Renal cortical epithelial cell (primary cell): ENCODE measurements around the gene KIAA0232. TPM values are rescaled to one million over a fixed set of nuclear protein-coding genes. Genes with fewer than 3 reads are reported as not detected.
"Not testable (repeated sequence)": the region's sequence is repeated elsewhere in the genome, so short reads cannot be mapped to it uniquely, and the experiment has no call there.

Experiments used
- DNase-seq: peaks from one replicate; pipeline ENCODE4 v3.0.0-alpha.2; 2011; ENCODE audit warnings: low read depth
- total RNA-seq: library from RNA; depleted of rRNA; stranded (reverse); fragments of >200 nt; gene quantifications from 2 replicates; pipeline ENCODE4 v1.2.3, GENCODE V29; 2014

Gene KIAA0232
- total RNA-seq, 1 donor from 2014 or later = 59.4 TPM

GRCh38 chr4:6775746-6776145, 6.8 kb upstream of the KIAA0232 start:
- no peak for DNase-seq

DNA sequence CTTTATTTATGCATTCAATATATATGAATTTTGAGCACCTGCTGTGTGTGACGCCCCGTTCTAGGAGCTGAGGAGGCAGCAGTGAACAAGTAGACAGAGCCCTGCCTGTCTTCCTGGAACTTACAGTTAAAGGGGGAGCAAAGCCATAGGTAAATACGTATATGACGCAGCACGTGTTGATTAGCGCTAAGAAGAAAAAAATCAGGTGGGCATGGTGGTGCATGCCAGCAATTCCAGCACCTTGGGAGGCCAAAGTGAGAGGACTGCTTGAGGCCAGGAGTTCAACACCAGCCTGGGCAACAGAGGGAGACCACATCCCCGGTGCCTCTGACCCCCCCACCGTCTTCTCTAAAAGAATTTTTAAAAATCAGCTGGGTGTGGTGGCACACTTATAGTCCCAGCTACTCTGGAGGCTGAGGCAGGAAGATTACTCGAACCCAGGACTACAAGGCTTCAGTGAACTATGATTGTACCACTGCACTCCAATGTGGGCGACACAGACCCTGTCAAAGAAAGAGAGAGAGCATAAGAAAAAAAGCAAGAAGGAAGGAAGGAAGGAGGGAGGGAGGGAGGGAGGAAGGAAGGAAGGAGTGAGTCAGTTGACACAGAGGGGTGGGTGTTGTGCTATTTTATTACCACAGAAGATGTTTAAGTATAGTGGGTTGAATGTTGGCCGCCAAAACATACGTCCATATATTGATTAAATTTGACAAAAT, 5.4 kb upstream of the KIAA0232 start:
- no peak for DNase-seq

GRCh38 chr4:6777636-6778281, 4.8 kb upstream of the KIAA0232 start:
- no peak for DNase-seq

- no peak for DNase-seq
Measured at GRCh38 chr4:6778435-6778834, 4.1 kb upstream of the KIAA0232 start.

DNA sequence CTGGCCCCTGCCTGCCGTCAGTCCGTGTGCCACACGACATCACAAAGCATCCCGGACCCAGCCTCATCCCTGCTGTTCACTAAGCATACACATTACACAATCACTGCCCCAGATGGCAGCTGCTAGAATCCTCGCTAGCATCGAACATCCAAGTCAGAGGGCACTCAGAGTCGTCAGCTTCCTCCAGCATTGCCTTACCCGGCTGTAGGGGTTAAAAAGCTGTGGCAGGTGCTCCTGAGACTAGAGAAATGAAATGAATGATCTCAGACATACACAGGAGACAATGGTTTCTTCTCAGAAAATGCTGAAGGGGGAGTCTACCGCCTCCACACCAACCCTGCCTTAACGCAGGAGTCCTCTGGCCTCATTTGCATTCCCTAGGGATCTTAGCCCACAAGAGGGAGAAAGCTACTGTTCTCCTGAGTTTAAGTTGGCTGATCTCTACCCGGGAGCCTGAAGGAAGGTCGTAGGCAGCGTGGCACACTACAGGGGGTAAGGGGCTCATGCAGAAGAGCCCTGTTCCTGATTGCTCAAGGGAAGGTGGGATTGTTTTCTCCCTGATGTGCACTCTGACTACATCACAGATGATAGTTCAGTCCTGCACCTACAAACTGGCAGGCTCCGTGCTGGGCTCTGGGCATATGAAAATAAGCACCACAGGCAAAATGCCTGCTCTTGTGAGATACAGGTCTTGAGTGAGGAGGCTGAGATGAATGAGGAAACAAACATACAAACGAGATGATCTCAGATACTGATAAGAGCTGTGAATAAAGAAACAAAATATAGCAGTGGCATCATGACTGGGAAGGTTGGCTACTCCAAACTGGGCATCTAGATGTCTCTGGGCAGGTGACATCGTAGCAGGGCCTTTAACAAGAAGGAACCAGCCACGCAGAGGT, 2.6 kb upstream of the KIAA0232 start:
- no peak for DNase-seq

DNA sequence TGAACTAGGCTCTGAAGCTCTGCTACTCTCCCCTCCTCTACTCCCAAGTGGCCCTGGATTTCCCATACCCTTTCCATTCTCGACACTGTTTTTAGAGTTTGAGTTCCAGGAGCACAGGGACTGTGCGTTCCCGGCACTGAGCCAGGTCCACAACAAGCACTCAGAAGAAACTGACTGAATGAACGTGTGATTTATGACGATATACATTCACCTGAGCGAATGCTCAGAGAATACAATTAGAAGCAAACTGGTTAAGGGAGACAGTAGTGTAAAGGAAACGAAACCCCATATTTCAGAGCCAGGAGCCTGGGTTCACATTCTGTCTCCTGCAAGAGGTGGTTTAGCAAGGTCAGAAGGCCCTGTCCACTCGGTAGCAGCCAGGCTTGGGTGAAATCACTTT, 1.4 kb upstream of the KIAA0232 start:
- no peak for DNase-seq

GRCh38 chr4:6781561-6781960, 966 bp upstream of the KIAA0232 start:
- DNase-seq = no peak

DNA sequence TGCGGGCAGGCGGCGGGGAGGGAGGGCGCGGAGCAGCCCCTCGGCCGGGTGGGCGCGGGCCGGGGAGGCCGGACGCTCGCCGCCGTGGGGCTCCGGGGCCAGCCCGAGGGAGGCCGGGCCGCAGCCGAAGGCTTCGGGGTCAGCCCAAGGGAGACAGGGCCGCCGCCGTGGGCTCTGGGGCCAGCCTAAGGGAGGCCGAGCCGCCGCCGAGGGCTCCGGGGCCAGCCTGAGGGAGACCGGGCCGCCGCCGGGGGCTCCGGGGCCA, 251 bp downstream of the KIAA0232 start:
- no peak for DNase-seq

GRCh38 chr4:6783111-6783981, 819 bp downstream of the KIAA0232 start:
- peak; percentile 46 for DNase-seq

GRCh38 chr4:6785572-6785925, 3.0 kb downstream of the KIAA0232 start:
- no peak for DNase-seq

DNA sequence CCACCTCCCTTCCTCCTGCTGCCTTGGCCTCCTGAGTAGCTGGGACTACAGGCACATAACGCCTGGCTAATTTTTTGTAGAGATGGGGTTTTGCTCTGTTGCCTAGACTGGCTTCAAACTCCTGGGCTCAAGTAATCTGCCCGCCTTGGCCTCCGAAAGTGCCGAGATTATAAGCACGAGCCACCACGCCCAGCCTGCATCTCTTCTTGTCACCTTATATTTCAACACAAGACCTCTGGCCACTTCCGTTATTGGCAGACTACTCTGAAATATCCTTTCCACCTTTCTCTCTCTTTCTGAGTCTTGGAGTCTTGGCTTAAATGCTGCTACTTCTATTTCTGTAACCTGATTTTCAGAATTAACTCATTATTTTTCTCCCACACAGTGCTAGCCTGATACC, 5.6 kb downstream of the KIAA0232 start:
- no peak for DNase-seq

GRCh38 chr4:6791245-6791644, 8.7 kb downstream of the KIAA0232 start:
- not testable (repeated sequence) for DNase-seq

DNA sequence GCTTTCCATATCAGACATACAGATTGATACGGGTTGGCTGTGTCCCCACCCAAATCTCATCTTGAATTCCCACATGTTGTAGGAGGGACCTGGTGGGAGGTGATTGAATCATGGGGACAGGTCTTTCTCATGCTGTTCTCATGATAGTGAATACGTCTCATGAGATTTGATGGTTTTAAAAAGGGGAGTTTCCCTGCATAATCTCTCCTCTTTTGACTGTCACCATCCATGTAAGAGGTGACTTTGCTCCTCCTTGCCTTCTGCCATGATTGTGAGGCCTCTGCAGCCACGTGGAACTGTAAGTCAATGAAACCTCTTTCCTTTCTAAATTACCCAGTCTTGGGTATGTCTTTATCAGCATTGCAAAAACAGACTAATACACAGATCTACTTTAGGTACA, 9.3 kb downstream of the KIAA0232 start:
- not testable (repeated sequence) for DNase-seq

GRCh38 chr4:6794189-6794588, 11.7 kb downstream of the KIAA0232 start:
- DNase-seq = no peak

DNA sequence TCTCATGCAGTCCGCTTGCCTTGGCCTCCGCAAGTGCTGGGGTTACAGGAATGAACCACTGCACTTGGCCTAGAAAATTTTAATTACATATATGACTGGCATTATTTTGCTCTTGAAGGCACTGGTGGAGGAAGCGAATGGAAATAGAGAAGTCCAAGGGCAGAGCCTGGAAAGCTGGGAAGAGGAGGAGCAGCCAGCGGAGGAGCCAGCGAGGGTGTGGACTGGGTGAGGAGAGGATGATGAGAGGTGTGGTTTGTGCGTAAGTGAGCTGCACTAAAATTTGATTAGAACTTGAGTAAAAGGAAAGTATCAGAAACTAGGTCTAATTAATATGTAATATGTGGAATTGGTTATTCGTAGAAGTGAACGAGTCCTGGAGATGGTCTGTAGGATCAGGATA, 13.3 kb downstream of the KIAA0232 start:
- no peak for DNase-seq

DNA sequence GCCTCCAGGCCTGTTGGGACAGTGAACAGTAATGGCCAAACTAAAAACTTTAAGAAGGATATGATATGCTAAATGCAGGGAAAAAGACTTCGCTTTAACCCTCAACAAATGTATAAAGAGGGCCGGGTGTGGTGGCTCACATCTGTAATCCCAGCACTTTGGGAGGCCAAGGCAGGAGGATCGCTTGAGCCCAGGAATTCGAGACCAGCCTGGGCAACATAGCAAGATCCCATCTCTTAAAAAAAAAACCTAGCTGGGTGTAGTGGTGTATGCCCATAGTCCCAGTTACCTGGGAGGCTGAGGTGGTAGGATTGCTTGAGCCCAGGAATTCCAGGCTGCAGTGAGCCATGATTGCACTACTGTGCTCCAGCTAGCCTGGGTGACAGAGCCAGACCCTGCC, 14.8 kb downstream of the KIAA0232 start:
- DNase-seq = not testable (repeated sequence)

GRCh38 chr4:6799091-6799490, 16.6 kb downstream of the KIAA0232 start:
- DNase-seq = no peak

DNA sequence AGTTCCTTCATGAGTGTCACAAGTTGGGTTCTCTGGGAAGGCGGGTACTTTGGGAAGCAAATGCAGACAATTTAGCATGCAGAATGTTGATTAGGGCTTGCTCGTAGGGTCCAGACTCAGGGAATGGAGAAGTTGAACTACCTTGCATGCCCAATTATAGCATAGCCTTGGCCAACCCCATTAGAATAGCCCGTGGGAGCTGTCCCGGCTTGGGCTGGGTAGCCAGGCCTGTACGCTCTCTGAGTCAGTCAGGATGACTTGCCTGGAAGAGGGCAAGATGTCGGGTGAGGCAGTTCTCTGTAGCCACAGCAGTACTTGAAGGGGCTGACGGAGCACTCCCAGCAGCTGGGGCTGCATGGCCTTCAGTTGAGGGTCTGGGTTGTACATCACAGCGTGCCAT, 19.5 kb downstream of the KIAA0232 start:
- no peak for DNase-seq

DNA sequence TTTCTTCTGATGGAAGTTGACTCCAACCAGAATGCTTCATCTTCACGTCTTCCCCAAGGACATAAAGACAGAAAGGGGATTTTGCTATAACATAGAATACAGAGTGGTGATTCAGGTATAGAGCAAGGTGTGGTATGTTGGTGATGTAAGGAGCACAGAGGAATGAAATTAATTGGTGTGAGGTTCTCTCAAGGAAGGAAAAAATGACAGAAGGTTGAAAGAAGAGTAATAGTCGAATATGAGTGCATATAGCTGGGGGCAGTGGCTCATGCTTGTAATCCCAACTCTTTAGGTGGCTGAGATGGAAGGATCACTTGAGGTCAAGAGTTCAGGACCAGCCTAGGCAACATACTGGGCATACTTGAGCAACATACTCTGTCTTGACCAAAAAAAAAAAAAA, 20.1 kb downstream of the KIAA0232 start:
- no peak for DNase-seq

DNA sequence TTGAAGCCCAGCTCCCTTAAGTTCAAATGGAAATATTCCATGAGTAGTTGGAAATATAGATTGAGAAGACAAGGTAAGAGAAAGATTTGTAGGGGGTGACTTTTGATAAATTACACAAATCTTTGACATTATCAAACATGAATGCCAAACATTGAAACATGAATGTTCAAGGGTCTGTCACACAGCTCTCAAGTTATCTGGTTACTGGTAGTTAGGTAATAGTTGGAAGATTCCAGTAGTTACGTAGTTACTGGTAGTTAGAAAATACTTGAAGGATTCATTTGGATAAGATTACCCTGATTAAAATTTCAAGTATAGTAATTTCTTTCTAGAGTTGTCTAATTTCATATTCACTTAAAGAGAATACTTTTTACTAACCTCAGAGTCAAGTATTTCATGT, 20.7 kb downstream of the KIAA0232 start:
- DNase-seq = no peak

DNA sequence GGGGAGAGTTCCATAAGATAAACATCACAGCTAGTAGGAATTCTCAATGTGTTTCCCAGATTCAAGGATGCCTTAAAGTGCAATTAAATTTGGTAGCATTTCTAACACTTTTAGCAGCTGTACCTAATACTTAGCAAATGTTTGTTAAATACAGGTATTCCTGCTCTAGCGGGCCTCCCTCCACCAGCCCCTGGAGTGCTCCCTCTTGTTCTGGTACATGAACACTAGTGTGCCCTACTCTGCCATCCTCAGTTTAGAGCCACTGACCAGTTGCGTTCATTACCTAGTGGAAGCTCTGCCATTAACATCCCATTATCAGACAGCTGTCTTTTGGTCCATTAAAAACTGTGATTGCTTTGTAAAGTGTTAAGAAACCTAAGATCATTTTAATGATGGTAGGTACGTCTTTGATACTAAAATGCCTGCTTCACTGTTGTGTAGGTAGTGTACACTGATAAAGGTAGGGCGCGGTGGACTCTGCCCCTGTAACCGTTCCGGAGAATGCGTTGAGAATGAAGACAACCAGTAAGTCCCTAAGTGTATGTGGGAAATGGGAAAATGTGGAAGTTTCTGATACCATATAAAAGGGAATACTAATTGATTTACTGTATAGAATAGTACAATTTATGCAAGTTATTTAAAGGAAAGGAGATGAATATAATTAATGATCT, 21.7 kb downstream of the KIAA0232 start:
- no peak for DNase-seq
